Osteoblast (primary cell): Measurements from ENCODE around the gene PGAM1. TPM values are rescaled to one million over a fixed set of nuclear protein-coding genes. Genes with fewer than 3 reads are reported as not detected.

Experiments used
- DNase-seq: peaks from one replicate; pipeline ENCODE4 v3.0.0; 2011; ENCODE audit warnings: low spot score, mixed read lengths; ENCODE audit not compliant: insufficient read length; ENCODE audit errors: missing footprints
- H2AFZ ChIP-seq: 2 replicates; pipeline ENCODE4 v1.6.0; 2011; ENCODE audit warnings: mild to moderate bottlenecking, low read length
- H3K27ac ChIP-seq: 2 replicates; pipeline ENCODE4 v1.5.1; 2011; ENCODE audit warnings: mild to moderate bottlenecking, low read depth, low read length, moderate library complexity
- H3K27me3 ChIP-seq: 2 replicates; pipeline ENCODE4 v1.6.0; 2012; ENCODE audit warnings: mild to moderate bottlenecking, control low read depth, inconsistent platforms, low read length, moderate library complexity; ENCODE audit not compliant: insufficient read depth
- H3K36me3 ChIP-seq: 2 replicates; pipeline ENCODE4 v1.5.1; 2011; ENCODE audit warnings: mild to moderate bottlenecking, low read length, control low read depth, moderate library complexity; ENCODE audit not compliant: insufficient read depth
- H3K4me1 ChIP-seq: 2 replicates; pipeline ENCODE4 v1.5.1; 2011; ENCODE audit warnings: mild to moderate bottlenecking, low read length, control low read depth, moderate library complexity; ENCODE audit not compliant: insufficient read depth
- H3K4me2 ChIP-seq: 2 replicates; pipeline ENCODE4 v1.6.0; 2011; ENCODE audit warnings: mild to moderate bottlenecking, low read length; ENCODE audit not compliant: insufficient read depth
- H3K4me3 ChIP-seq: fragments of 200-600 bp; sonication (generic); 3 replicates; pipeline ENCODE4 v1.5.1; 2012; ENCODE audit warnings: mild to moderate bottlenecking, low read length, inconsistent platforms; ENCODE audit not compliant: insufficient read depth
- H3K79me2 ChIP-seq: 2 replicates; pipeline ENCODE4 v1.6.0; 2012; ENCODE audit warnings: mild to moderate bottlenecking, low read length, control low read depth, inconsistent platforms; ENCODE audit not compliant: insufficient read depth
- H3K9me3 ChIP-seq: 2 replicates; pipeline ENCODE4 v1.5.1; 2011; ENCODE audit warnings: low read depth, low read length, control low read depth
- H4K20me1 ChIP-seq: 2 replicates; pipeline ENCODE4 v1.6.0; 2012; ENCODE audit warnings: mild to moderate bottlenecking, low read length, control low read depth; ENCODE audit not compliant: insufficient read depth
- CTCF ChIP-seq: IDR thresholded peaks from 2 replicates; pipeline ENCODE4 v1.5.1; 2011; ENCODE audit warnings: mild to moderate bottlenecking, low read depth, low read length, moderate library complexity; ENCODE audit errors: extremely low read depth
- total RNA-seq: library from RNA; depleted of rRNA; stranded (reverse); fragments of >200 nt; gene quantifications from 2 replicates; pipeline ENCODE4 v1.2.3, GENCODE V29; 2012

The PGAM1 gene
- total RNA-seq, 1 donor: 330 TPM

GRCh38 chr10:97435211-97435610, 9.2 kb downstream of the PGAM1 start:
- Histone ChIP-seq H3K36me3 (peaks cover 74% of the 10 kb centered on the region), H4K20me1 (no peaks in the 10 kb centered on the region), H3K9me3 (no peaks in the 10 kb centered on the region), H3K27ac (no peak overlapping the region), H2AFZ (no peak overlapping the region), H3K4me2 (no peak overlapping the region), H3K4me3 (no peak overlapping the region), H3K79me2 (peaks cover 16% of the 10 kb centered on the region), H3K4me1 (no peaks in the 10 kb centered on the region), H3K27me3 (no peaks in the 10 kb centered on the region)
- no peak for DNase-seq
- no peak for TF ChIP-seq CTCF

DNA sequence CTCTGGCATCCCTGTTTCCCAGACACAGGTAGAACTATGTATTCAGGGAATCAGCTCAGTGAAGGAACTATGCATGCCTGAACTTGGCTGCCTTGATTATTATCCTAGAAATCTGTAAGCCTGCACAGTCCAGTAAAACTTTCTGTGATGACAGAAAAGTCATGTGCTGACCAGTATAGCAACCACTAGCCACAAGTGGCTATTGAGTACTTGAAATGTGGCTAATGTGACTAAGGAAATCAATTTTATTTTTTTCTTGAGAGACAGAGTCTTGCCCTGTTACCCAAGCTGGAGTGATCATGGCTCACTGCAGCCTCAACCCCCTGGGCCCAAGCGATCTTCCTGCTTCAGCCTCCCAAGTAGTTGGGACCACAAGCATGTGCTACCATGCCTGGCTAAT, 16.3 kb downstream of the PGAM1 start:
- Histone ChIP-seq H3K27me3 (no peaks in the 10 kb centered on the region), H3K4me1 (peaks cover 15% of the 10 kb centered on the region), H3K27ac (no peak overlapping the region), H3K4me3 (no peak overlapping the region), H4K20me1 (peaks cover 2% of the 10 kb centered on the region), H2AFZ (no peak overlapping the region), H3K79me2 (peaks cover 38% of the 10 kb centered on the region), H3K36me3 (peaks cover 39% of the 10 kb centered on the region), H3K9me3 (no peaks in the 10 kb centered on the region), H3K4me2 (no peak overlapping the region)
- TF ChIP-seq CTCF: no peak
- DNase-seq: no peak

DNA sequence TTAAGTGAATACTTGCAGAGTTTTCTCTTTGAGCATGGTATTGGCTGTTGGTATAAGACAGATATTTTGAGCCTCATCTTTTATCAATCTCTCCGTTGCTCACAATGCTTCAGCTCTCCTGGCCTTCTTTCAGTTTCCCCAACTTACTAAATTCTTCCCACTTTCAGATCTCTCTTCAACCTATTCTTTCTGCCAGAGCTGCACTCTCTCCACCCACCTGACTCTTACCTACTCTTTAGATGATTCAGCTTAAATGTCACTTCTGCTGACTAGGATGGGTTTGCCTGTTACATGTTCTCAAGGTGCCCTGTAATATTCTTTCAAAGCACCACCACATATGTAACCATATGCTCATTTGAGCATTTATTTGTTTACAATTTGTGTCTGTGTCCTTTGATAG, 18.2 kb downstream of the PGAM1 start:
- Histone ChIP-seq H3K27me3 (no peaks in the 10 kb centered on the region), H3K79me2 (peaks cover 57% of the 10 kb centered on the region), H3K9me3 (no peaks in the 10 kb centered on the region), H3K4me3 (no peak overlapping the region), H3K36me3 (peaks cover 22% of the 10 kb centered on the region), H3K4me2 (no peak overlapping the region), H2AFZ (no peak overlapping the region), H3K4me1 (peaks cover 23% of the 10 kb centered on the region), H4K20me1 (peaks cover 14% of the 10 kb centered on the region), H3K27ac (no peak overlapping the region)
- peak; percentile 59 for DNase-seq
- TF ChIP-seq CTCF: no peak

DNA sequence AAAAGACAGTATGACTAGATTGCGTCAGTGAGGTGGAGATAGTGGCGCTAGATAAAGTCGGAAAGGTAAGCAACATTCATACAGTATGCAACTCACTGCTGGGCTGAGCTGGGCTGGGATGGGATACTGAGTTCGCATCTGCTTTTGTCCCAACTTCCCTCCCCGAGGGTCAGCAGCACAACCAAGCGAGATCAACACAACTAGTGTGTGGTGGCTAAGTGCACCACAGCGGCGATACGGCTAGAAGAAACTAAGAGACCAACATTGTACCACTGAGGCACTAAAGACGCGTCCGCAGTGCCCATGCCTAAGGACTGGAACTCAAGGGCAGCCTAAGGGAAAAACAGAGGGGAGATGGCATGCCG, 19.3 kb downstream of the PGAM1 start:
- H3K9me3 ChIP-seq: no peaks in the 10 kb centered on the region
- H3K36me3 ChIP-seq: peaks cover 18% of the 10 kb centered on the region
- peaks cover 23% of the 10 kb centered on the region for H3K4me1 ChIP-seq
- peak overlapping the region; percentile 94 for H3K4me2 ChIP-seq
- H2AFZ ChIP-seq: peak overlapping the region; percentile 97
- peaks cover 65% of the 10 kb centered on the region for H3K79me2 ChIP-seq
- H3K4me3 ChIP-seq: peak overlapping the region; percentile 100
- H4K20me1 ChIP-seq: peaks cover 18% of the 10 kb centered on the region
- DNase-seq: peak; percentile 78
- TF ChIP-seq CTCF: no peak
- H3K27me3 ChIP-seq: no peaks in the 10 kb centered on the region
- H3K27ac ChIP-seq: peak overlapping the region; percentile 77
